Left ventricle myocardium superior (tissue), 1 donor: Measurements from ENCODE around the gene GAL3ST3. TPM values are rescaled to one million over a fixed set of nuclear protein-coding genes. Genes with fewer than 3 reads are reported as not detected.
"Not testable (repeated sequence)": the region's sequence is repeated elsewhere in the genome, so short reads cannot be mapped to it uniquely, and the experiment has no call there.

Experiments used
- ATAC-seq: fragments of 200-7000 bp; cut with Tn5 transposase; one replicate; pipeline ENCODE4 v1.9.1; 2020; ENCODE audit warnings: mild to moderate bottlenecking, moderate library complexity
- DNase-seq: peaks from one replicate; pipeline ENCODE4 v3.0.0-alpha.2; 2020
- intact Hi-C: fragments of 100-400 bp; cut with micrococcal nuclease; formaldehyde crosslinking; loops from one replicate; pipeline ENCODE4 v1.11.0; 2022
- total RNA-seq: library from RNA; stranded (reverse); fragmentation: NEBNext Ultra II Directional; extraction: Animal tissue kit (Norgen Biotek cat#: 25700); gene quantifications from one replicate; pipeline ENCODE4 v1.2.1, GENCODE V29; 2021
- donor health status: DM: no; HTN: yes; CAD: no; lungs with severe emphysema.

GAL3ST3 gene
- total RNA-seq, 1 donor from 2014 or later = 3.5 TPM

GRCh38 chr11:66047541-66048365 lies 1.2 kb downstream of the GAL3ST3 start:
- intact Hi-C loops = no loop called here
- peak; percentile 44 for DNase-seq

GRCh38 chr11:66046901-66047300 lies 2.1 kb downstream of the GAL3ST3 start:
- DNase-seq (no peak), ATAC-seq (no peak)
- intact Hi-C loops = no loop called here

More at GRCh38 chr11:66047541-66048365, 1.2 kb downstream of the GAL3ST3 start:
- ATAC-seq = no peak

GRCh38 chr11:66045177-66045639 lies 3.8 kb downstream of the GAL3ST3 start:
- DNase-seq (peak; percentile 82), ATAC-seq (peak; percentile 72)
- intact Hi-C loops = no loop called here

GRCh38 chr11:66044757-66045156 lies 4.2 kb downstream of the GAL3ST3 start:
- DNase-seq (no peak), ATAC-seq (no peak)
- intact Hi-C loops = no loop called here

- DNase-seq (no peak), ATAC-seq (no peak)
- intact Hi-C loops = no loop called here
Measured at GRCh38 chr11:66042996-66043906, 5.7 kb downstream of the GAL3ST3 start.

- intact Hi-C loops = no loop called here
- no peak for DNase-seq
- ATAC-seq = no peak
Measured at GRCh38 chr11:66042227-66042995, 6.5 kb downstream of the GAL3ST3 start.

GRCh38 chr11:66039765-66040164 lies 9.2 kb downstream of the GAL3ST3 start:
- intact Hi-C loops = no loop called here
- ATAC-seq (no peak), DNase-seq (no peak)

- ATAC-seq (no peak), DNase-seq (no peak)
- intact Hi-C loops = no loop called here
Measured at GRCh38 chr11:66037327-66037726, 11.6 kb downstream of the GAL3ST3 start.

- DNase-seq (no peak), ATAC-seq (no peak)
- intact Hi-C loops = no loop called here
Measured at GRCh38 chr11:66036334-66036710, 12.6 kb downstream of the GAL3ST3 start.

GRCh38 chr11:66035653-66036333 lies 13.2 kb downstream of the GAL3ST3 start:
- intact Hi-C loops = no loop called here
- peak; percentile 52 for DNase-seq
- peak; percentile 71 for ATAC-seq

GRCh38 chr11:66032957-66033735 lies 15.8 kb downstream of the GAL3ST3 start:
- intact Hi-C loops = no loop called here
- DNase-seq (no peak), ATAC-seq (no peak)

- DNase-seq (no peak), ATAC-seq (no peak)
- intact Hi-C loops = no loop called here
Measured at GRCh38 chr11:66026017-66026529, 22.9 kb downstream of the GAL3ST3 start, which contains the start of gene CATSPER1. TSS of gene CATSPER1 (minus strand) at chr11:66026479. CDS start at chr11:66026379, 100 bp downstream.

- DNase-seq, ATAC-seq, intact Hi-C loops: not testable (repeated sequence)
Measured at GRCh38 chr11:66023186-66023440, 25.8 kb downstream of the GAL3ST3 start.

- ATAC-seq (peak; percentile 88), DNase-seq (peak; percentile 87)
- intact Hi-C loops = no loop called here
Measured at GRCh38 chr11:66022401-66023185, 26.4 kb downstream of the GAL3ST3 start.

GRCh38 chr11:66020618-66021357 lies 28.2 kb downstream of the GAL3ST3 start:
- intact Hi-C loops = no loop called here
- peak; percentile 28 for ATAC-seq
- DNase-seq = no peak

- intact Hi-C loops = no loop called here
- DNase-seq (no peak), ATAC-seq (no peak)
Measured at GRCh38 chr11:66020212-66020611, 28.7 kb downstream of the GAL3ST3 start.
